WTC11 (cell line): ENCODE measurements around the gene FCRL6. TPM values are rescaled to one million over a fixed set of nuclear protein-coding genes. Genes with fewer than 3 reads are reported as not detected.

Experiments used
- ATAC-seq: fragments of 200-7000 bp; cut with Tn5 transposase; 2 replicates; pipeline ENCODE4 v1.10.0; 2021; ENCODE audit warnings: mild to moderate bottlenecking, moderate library complexity
- CTCF ChIA-PET: fragments of 300-600 bp; sonication (Branson Sonifier 250); formaldehyde crosslinking; loops from one replicate; lab custom pipeline; 2021; ENCODE audit warnings: antibody characterized with exemption; lab: Charles Lee
- POLR2A ChIA-PET: fragments of 350-600 bp; sonication (Branson Sonifier 250); formaldehyde crosslinking; loops from one replicate; lab custom pipeline; 2021; ENCODE audit warnings: antibody characterized with exemption; lab: Charles Lee
- DNase-seq: peaks from one replicate; pipeline ENCODE4 v3.0.0; 2021; ENCODE audit warnings: low spot score
- H3K27ac Mint-ChIP-seq: 2 replicates; pipeline ENCODE4 v1.8.0; 2021; ENCODE audit warnings: mixed read lengths
- H3K27me3 Mint-ChIP-seq: 2 replicates; pipeline ENCODE4 v1.8.0; 2021; ENCODE audit warnings: low read depth, mild to moderate bottlenecking, moderate library complexity, mixed read lengths
- H3K36me3 Mint-ChIP-seq: 2 replicates; pipeline ENCODE4 v1.8.0; 2021; ENCODE audit warnings: mixed read lengths
- H3K4me1 Mint-ChIP-seq: 2 replicates; pipeline ENCODE4 v1.8.0; 2022; ENCODE audit warnings: mixed read lengths
- H3K4me3 Mint-ChIP-seq: 2 replicates; pipeline ENCODE4 v1.8.0; 2021; ENCODE audit warnings: mild to moderate bottlenecking, moderate library complexity, mixed read lengths
- H3K9me3 Mint-ChIP-seq: 2 replicates; pipeline ENCODE4 v1.8.0; 2021; ENCODE audit warnings: mixed read lengths
- ATF1 ChIP-seq: sonication (generic); formaldehyde crosslinking; IDR thresholded peaks from 2 replicates; pipeline ENCODE4 v1.8.1; 2023; ENCODE audit warnings: mild to moderate bottlenecking, moderate library complexity, missing genetic modification reagents
- CREM ChIP-seq: sonication (generic); formaldehyde crosslinking; IDR thresholded peaks from 2 replicates; pipeline ENCODE4 v1.8.1; 2022; ENCODE audit warnings: mild to moderate bottlenecking, missing genetic modification reagents, moderate library complexity
- ELF4 ChIP-seq: sonication (generic); formaldehyde crosslinking; IDR thresholded peaks from 2 replicates; pipeline ENCODE4 v1.8.1; 2022; ENCODE audit warnings: low read depth, mild to moderate bottlenecking, moderate library complexity, missing genetic modification reagents
- ESRRA ChIP-seq: sonication (generic); formaldehyde crosslinking; IDR thresholded peaks from 2 replicates; pipeline ENCODE4 v1.8.1; 2022; ENCODE audit warnings: mild to moderate bottlenecking, missing genetic modification reagents, borderline replicate concordance
- ETV6 ChIP-seq: sonication (generic); formaldehyde crosslinking; IDR thresholded peaks from 2 replicates; pipeline ENCODE4 v1.8.1; 2022; ENCODE audit warnings: mild to moderate bottlenecking, missing genetic modification reagents
- GTF2I ChIP-seq: fragments of 250-450 bp; sonication (Bioruptor Pico); conservative IDR thresholded peaks from 2 replicates; pipeline ENCODE4 v1.4.0; 2021; ENCODE audit warnings: mild to moderate bottlenecking
- HMGA2 ChIP-seq: fragments of 250-450 bp; sonication (Bioruptor Pico); IDR thresholded peaks from 2 replicates; pipeline ENCODE4 v1.4.0; 2021; ENCODE audit warnings: mild to moderate bottlenecking, moderate library complexity
- MYBL2 ChIP-seq: sonication (generic); formaldehyde crosslinking; IDR thresholded peaks from 2 replicates; pipeline ENCODE4 v1.8.1; 2023; ENCODE audit warnings: mild to moderate bottlenecking, moderate library complexity, missing genetic modification reagents
- RELA ChIP-seq: sonication (generic); formaldehyde crosslinking; IDR thresholded peaks from 2 replicates; pipeline ENCODE4 v1.8.1; 2022; ENCODE audit warnings: missing genetic modification reagents, mild to moderate bottlenecking, borderline replicate concordance
- RORB ChIP-seq: fragments of 250-450 bp; sonication (Bioruptor Pico); IDR thresholded peaks from 2 replicates; pipeline ENCODE4 v1.9.0; 2021; ENCODE audit warnings: mild to moderate bottlenecking
- SOX15 ChIP-seq: fragments of 250-450 bp; sonication (Bioruptor Pico); IDR thresholded peaks from 2 replicates; pipeline ENCODE4 v1.9.0; 2021; ENCODE audit warnings: mild to moderate bottlenecking
- TEAD1 ChIP-seq: sonication (generic); formaldehyde crosslinking; IDR thresholded peaks from 2 replicates; pipeline ENCODE4 v1.8.0; 2022; ENCODE audit warnings: mild to moderate bottlenecking, missing genetic modification reagents
- TEAD4 ChIP-seq: sonication (generic); formaldehyde crosslinking; IDR thresholded peaks from 2 replicates; pipeline ENCODE4 v1.8.0; 2022; ENCODE audit warnings: mild to moderate bottlenecking, missing genetic modification reagents
- ZNF121 ChIP-seq: sonication (generic); formaldehyde crosslinking; IDR thresholded peaks from 2 replicates; pipeline ENCODE4 v1.8.0; 2023; ENCODE audit warnings: missing genetic modification reagents
- ZNF219 ChIP-seq: sonication (generic); formaldehyde crosslinking; IDR thresholded peaks from 2 replicates; pipeline ENCODE4 v1.8.0; 2023; ENCODE audit warnings: missing genetic modification reagents, mild to moderate bottlenecking, borderline replicate concordance
- ZNF232 ChIP-seq: sonication (generic); formaldehyde crosslinking; IDR thresholded peaks from 2 replicates; pipeline ENCODE4 v1.8.0; 2022; ENCODE audit warnings: mild to moderate bottlenecking, missing genetic modification reagents
- ZNF317 ChIP-seq: sonication (generic); formaldehyde crosslinking; IDR thresholded peaks from 2 replicates; pipeline ENCODE4 v1.8.1; 2023; ENCODE audit warnings: low read depth, mild to moderate bottlenecking, moderate library complexity, missing genetic modification reagents, borderline replicate concordance
- ZNF423 ChIP-seq: fragments of 250-450 bp; sonication (Bioruptor Pico); IDR thresholded peaks from 2 replicates; pipeline ENCODE4 v2.1.2; 2022; ENCODE audit warnings: mild to moderate bottlenecking, moderate library complexity
- ZNF671 ChIP-seq: fragments of 250-450 bp; sonication (Bioruptor Pico); IDR thresholded peaks from 2 replicates; pipeline ENCODE4 v1.8.0; 2021; ENCODE audit warnings: mild to moderate bottlenecking
- total RNA-seq: library from RNA; stranded (reverse); gene quantifications from 3 replicates; pipeline ENCODE4 v1.2.3, GENCODE V29; 2021
- TF ChIP-seq, protein P1 (sequence below): sonication (generic); formaldehyde crosslinking; IDR thresholded peaks from 2 replicates; pipeline ENCODE4 v1.8.1; 2022; ENCODE audit warnings: low read depth, missing genetic modification reagents, borderline replicate concordance
- TF ChIP-seq, protein P2 (sequence below): fragments of 250-450 bp; sonication (Bioruptor Pico); conservative IDR thresholded peaks from 2 replicates; pipeline ENCODE4 v1.9.0; 2021; ENCODE audit warnings: mild to moderate bottlenecking
- TF ChIP-seq, protein P3 (sequence below): sonication (generic); formaldehyde crosslinking; IDR thresholded peaks from 2 replicates; pipeline ENCODE4 v1.8.0; 2023; ENCODE audit warnings: missing genetic modification reagents, mild to moderate bottlenecking, borderline replicate concordance
- TF ChIP-seq, protein P4 (sequence below): sonication (generic); formaldehyde crosslinking; IDR thresholded peaks from 2 replicates; pipeline ENCODE4 v1.8.1; 2022; ENCODE audit warnings: missing genetic modification reagents, borderline replicate concordance
- TF ChIP-seq, protein P5 (sequence below): sonication (generic); formaldehyde crosslinking; IDR thresholded peaks from 2 replicates; pipeline ENCODE4 v1.8.0; 2023; ENCODE audit warnings: missing genetic modification reagents
- TF ChIP-seq, protein P6 (sequence below): sonication (generic); formaldehyde crosslinking; IDR thresholded peaks from 2 replicates; pipeline ENCODE4 v1.8.1; 2023; ENCODE audit warnings: mild to moderate bottlenecking, moderate library complexity, missing genetic modification reagents

Gene FCRL6
- total RNA-seq, 1 experiment from 2014 or later: not detected

DNA sequence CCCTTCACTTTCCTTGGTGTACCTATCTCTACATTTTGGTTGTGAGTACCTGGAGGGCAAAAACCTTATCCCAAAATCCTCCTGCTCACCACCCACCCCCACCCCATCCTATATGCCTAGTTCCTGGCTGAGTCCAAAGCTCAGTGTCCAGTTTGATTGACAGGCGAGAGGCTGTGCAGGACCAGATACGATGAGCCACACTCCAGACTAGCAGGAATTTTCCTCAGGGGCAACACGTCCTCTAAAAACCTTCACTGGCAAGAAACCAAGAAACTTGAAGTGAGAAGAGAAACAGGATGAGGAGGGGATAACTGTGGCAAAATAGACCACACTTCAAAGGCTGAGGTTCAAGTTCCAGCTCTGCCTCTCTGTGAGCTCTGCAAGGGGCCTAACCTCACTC lies 23.4 kb downstream of the FCRL6 start (continued):
- TF ChIP-seq, protein P1, sequence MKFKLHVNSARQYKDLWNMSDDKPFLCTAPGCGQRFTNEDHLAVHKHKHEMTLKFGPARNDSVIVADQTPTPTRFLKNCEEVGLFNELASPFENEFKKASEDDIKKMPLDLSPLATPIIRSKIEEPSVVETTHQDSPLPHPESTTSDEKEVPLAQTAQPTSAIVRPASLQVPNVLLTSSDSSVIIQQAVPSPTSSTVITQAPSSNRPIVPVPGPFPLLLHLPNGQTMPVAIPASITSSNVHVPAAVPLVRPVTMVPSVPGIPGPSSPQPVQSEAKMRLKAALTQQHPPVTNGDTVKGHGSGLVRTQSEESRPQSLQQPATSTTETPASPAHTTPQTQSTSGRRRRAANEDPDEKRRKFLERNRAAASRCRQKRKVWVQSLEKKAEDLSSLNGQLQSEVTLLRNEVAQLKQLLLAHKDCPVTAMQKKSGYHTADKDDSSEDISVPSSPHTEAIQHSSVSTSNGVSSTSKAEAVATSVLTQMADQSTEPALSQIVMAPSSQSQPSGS (CRISPR knock-in tag): no peak
- TF ChIP-seq TEAD1 (CRISPR knock-in tag) (no peak), RELA (CRISPR knock-in tag) (no peak), ZNF423 (CRISPR knock-in tag) (no peak), GTF2I (CRISPR knock-in tag) (no peak), ZNF219 (CRISPR knock-in tag) (no peak), ATF1 (CRISPR knock-in tag) (no peak), CREM (no peak), ZNF232 (CRISPR knock-in tag) (no peak)
- TF ChIP-seq, protein P2, sequence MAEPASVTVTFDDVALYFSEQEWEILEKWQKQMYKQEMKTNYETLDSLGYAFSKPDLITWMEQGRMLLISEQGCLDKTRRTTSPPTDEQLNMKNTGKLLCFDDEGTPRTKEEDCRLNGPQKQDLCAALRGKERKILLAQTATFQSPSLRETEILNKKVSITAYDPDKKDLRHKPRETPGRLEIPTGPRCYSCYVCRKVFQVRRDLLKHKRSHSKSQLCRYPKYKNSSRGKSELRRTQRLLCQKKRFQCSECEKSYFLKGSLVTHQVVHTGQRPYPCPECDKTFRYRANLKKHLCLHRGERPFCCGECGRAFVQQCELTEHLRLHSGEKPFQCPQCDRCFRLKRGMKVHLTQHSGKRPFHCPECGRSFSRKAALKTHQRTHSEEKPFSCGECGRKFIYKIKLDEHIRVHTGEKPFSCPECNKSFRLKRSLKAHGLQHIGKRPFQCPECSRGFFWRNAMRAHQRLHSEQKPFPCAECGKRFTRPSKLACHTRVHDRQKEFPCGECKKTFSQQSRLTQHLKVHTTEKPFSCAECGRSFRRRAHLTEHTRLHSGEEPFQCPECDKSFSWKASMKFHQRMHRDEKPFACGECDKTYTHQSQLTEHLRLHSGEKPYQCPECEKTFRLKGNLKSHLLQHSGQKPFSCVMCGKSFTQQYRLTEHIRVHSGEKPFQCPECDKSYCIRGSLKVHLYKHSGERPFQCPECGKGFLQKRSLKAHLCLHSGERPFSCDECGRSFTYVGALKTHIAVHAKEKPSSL (CRISPR knock-in tag): no peak
- TF ChIP-seq, protein P3, sequence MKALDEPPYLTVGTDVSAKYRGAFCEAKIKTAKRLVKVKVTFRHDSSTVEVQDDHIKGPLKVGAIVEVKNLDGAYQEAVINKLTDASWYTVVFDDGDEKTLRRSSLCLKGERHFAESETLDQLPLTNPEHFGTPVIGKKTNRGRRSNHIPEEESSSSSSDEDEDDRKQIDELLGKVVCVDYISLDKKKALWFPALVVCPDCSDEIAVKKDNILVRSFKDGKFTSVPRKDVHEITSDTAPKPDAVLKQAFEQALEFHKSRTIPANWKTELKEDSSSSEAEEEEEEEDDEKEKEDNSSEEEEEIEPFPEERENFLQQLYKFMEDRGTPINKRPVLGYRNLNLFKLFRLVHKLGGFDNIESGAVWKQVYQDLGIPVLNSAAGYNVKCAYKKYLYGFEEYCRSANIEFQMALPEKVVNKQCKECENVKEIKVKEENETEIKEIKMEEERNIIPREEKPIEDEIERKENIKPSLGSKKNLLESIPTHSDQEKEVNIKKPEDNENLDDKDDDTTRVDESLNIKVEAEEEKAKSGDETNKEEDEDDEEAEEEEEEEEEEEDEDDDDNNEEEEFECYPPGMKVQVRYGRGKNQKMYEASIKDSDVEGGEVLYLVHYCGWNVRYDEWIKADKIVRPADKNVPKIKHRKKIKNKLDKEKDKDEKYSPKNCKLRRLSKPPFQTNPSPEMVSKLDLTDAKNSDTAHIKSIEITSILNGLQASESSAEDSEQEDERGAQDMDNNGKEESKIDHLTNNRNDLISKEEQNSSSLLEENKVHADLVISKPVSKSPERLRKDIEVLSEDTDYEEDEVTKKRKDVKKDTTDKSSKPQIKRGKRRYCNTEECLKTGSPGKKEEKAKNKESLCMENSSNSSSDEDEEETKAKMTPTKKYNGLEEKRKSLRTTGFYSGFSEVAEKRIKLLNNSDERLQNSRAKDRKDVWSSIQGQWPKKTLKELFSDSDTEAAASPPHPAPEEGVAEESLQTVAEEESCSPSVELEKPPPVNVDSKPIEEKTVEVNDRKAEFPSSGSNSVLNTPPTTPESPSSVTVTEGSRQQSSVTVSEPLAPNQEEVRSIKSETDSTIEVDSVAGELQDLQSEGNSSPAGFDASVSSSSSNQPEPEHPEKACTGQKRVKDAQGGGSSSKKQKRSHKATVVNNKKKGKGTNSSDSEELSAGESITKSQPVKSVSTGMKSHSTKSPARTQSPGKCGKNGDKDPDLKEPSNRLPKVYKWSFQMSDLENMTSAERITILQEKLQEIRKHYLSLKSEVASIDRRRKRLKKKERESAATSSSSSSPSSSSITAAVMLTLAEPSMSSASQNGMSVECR (CRISPR knock-in tag): no peak

DNA sequence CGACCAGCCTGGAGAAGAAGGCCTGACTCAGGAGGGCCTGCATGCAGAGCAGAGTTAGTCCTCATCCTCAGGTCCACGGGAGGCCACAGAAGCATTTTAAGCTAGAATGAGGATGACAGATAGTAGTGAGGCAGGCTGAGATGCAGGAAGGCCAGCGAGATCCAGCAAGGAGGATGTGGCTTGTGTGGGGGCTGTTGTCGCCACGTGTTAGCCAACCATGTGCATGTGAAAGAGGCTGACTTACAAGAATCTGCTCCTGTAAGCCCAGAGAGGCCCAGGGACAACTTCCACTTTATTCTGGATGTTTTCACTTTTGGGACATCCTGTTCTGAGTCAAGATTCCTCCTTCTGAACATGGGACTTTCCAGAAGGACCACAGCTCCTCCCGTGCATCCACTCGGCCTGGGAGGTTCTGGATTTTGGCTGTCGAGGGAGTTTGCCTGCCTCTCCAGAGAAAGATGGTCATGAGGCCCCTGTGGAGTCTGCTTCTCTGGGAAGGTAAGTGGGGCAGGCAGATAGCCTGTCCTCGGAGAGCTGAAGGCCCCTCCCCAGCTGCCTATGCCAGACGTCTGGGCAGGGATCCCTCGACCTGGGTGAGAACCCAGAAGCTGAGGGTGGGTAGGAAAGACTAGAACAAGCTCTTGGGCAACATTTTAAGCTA lies 24.4 kb downstream of the FCRL6 start, which contains the start of gene SLAMF8:
Gene SLAMF8, plus strand, starts transcription at position 433 of the 661 bp plus-strand sequence. Its CDS starts 26 bp downstream, at position 459.
- H3K9me3 Mint-ChIP-seq: no peaks in the 10 kb centered on the region
- no peak within 1 kb of the TSS for H3K4me3 Mint-ChIP-seq
- ATAC-seq (no peak), DNase-seq (no peak)
- TF ChIP-seq ESRRA (CRISPR knock-in tag) (no peak), ZNF671 (no peak), ETV6 (no peak), MYBL2 (CRISPR knock-in tag) (no peak), TEAD4 (CRISPR knock-in tag) (no peak), ZNF317 (CRISPR knock-in tag) (no peak), SOX15 (CRISPR knock-in tag) (no peak), ELF4 (CRISPR knock-in tag) (no peak), HMGA2 (CRISPR knock-in tag) (no peak), RORB (CRISPR knock-in tag) (no peak), ZNF121 (CRISPR knock-in tag) (no peak)
- TF ChIP-seq, protein P4, sequence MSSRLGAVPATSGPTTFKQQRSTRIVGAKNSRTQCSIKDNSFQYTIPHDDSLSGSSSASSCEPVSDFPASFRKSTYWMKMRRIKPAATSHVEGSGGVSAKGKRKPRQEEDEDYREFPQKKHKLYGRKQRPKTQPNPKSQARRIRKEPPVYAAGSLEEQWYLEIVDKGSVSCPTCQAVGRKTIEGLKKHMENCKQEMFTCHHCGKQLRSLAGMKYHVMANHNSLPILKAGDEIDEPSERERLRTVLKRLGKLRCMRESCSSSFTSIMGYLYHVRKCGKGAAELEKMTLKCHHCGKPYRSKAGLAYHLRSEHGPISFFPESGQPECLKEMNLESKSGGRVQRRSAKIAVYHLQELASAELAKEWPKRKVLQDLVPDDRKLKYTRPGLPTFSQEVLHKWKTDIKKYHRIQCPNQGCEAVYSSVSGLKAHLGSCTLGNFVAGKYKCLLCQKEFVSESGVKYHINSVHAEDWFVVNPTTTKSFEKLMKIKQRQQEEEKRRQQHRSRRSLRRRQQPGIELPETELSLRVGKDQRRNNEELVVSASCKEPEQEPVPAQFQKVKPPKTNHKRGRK: no peak
- TF ChIP-seq, protein P5, sequence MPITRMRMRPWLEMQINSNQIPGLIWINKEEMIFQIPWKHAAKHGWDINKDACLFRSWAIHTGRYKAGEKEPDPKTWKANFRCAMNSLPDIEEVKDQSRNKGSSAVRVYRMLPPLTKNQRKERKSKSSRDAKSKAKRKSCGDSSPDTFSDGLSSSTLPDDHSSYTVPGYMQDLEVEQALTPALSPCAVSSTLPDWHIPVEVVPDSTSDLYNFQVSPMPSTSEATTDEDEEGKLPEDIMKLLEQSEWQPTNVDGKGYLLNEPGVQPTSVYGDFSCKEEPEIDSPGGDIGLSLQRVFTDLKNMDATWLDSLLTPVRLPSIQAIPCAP: no peak
- TF ChIP-seq, protein P6, sequence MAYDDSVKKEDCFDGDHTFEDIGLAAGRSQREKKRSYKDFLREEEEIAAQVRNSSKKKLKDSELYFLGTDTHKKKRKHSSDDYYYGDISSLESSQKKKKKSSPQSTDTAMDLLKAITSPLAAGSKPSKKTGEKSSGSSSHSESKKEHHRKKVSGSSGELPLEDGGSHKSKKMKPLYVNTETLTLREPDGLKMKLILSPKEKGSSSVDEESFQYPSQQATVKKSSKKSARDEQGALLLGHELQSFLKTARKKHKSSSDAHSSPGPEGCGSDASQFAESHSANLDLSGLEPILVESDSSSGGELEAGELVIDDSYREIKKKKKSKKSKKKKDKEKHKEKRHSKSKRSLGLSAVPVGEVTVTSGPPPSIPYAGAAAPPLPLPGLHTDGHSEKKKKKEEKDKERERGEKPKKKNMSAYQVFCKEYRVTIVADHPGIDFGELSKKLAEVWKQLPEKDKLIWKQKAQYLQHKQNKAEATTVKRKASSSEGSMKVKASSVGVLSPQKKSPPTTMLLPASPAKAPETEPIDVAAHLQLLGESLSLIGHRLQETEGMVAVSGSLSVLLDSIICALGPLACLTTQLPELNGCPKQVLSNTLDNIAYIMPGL (CRISPR knock-in tag): no peak
- H3K36me3 Mint-ChIP-seq: no peaks in the 10 kb centered on the region
- H3K27me3 Mint-ChIP-seq: peaks cover 17% of the 10 kb centered on the region
- POLR2A ChIA-PET: no interaction called here
- peaks cover 8% of the 10 kb centered on the region; the same call in 1 of the 2 replicates for H3K4me1 Mint-ChIP-seq
- no peak within 1 kb of the TSS for H3K27ac Mint-ChIP-seq
- CTCF ChIA-PET: interaction anchor here (1.1 to 1.8 kb wide), 4 partner anchors 28 to 181 kb away, joined by 4 to 10 read pairs (median 6); no protein-coding TSS in a partner anchor
